GM12874 (cell line): ENCODE measurements around the gene DHRS2.

Experiments
- CTCF ChIP-seq: IDR thresholded peaks from 2 replicates; pipeline ENCODE4 v1.5.1; 2011; ENCODE audit warnings: low read depth, mild to moderate bottlenecking, control low read depth, low read length, moderate library complexity; ENCODE audit not compliant: insufficient read depth

Gene DHRS2

GRCh38 chr14:23615856-23616255 is 20.3 kb upstream of the DHRS2 start:
- no peak for TF ChIP-seq CTCF

GRCh38 chr14:23617539-23617938 is 18.6 kb upstream of the DHRS2 start:
- TF ChIP-seq CTCF: no peak

GRCh38 chr14:23618415-23618988 is 17.7 kb upstream of the DHRS2 start:
- TF ChIP-seq CTCF: no peak

GRCh38 chr14:23620177-23620702 is 15.9 kb upstream of the DHRS2 start:
- no peak for TF ChIP-seq CTCF

- TF ChIP-seq CTCF: no peak
These were observed 14.8 kb upstream of the DHRS2 start for GRCh38 chr14:23621204-23621931.

- no peak for TF ChIP-seq CTCF
These were observed 14.0 kb upstream of the DHRS2 start for GRCh38 chr14:23621932-23622730.

- no peak for TF ChIP-seq CTCF
These were observed 13.2 kb upstream of the DHRS2 start for GRCh38 chr14:23622990-23623389.
